ENCODE results near the gene SFXN1. TPM values are rescaled to one million over a fixed set of nuclear protein-coding genes. Genes with fewer than 3 reads are reported as not detected.
"Not testable (repeated sequence)": the region's sequence is repeated elsewhere in the genome, so short reads cannot be mapped to it uniquely, and the experiment has no call there.

SFXN1 gene
- total and polyA plus RNA-seq, 12 donors: 14.3 to 39.6 (median 32.5) TPM

DNA sequence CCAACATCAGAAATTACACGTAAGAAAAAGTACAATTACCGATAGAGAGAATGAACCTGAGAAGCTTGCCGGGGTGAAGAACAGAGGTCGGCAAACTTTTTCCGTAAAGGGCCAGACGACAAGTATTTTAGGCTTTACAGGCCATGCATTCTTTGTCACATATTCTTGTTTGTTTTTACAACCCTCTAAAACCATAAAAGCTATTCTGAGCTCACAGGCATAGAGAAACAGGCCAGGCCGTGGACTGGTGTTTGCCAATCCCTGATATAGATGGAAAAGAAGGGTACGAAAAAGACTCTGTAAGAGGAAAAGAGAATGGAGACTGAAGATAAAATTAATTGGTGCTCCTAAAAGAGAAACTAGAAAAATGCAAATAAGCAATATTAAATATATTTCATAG, 15.4 kb downstream of the SFXN1 start:
- Histone ChIP-seq H3K27ac (no peak overlapping the region), H3K36me3 (peaks cover 0 to 90% (median 25%) of the 10 kb centered on the region in 9 donors), H3K4me3 (no peak overlapping the region), H3K4me1 (peaks cover 0 to 6% (median 0%) of the 10 kb centered on the region in 9 donors), H3K9me3 (no peaks in the 10 kb centered on the region), H3K27me3 (no peaks in the 10 kb centered on the region)
- ATAC-seq (no peak), DNase-seq (no peak)
- intact Hi-C loops (cut with DNase I): no loop called here
- TF ChIP-seq, protein P1, sequence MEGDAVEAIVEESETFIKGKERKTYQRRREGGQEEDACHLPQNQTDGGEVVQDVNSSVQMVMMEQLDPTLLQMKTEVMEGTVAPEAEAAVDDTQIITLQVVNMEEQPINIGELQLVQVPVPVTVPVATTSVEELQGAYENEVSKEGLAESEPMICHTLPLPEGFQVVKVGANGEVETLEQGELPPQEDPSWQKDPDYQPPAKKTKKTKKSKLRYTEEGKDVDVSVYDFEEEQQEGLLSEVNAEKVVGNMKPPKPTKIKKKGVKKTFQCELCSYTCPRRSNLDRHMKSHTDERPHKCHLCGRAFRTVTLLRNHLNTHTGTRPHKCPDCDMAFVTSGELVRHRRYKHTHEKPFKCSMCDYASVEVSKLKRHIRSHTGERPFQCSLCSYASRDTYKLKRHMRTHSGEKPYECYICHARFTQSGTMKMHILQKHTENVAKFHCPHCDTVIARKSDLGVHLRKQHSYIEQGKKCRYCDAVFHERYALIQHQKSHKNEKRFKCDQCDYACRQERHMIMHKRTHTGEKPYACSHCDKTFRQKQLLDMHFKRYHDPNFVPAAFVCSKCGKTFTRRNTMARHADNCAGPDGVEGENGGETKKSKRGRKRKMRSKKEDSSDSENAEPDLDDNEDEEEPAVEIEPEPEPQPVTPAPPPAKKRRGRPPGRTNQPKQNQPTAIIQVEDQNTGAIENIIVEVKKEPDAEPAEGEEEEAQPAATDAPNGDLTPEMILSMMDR (IDR thresholded peaks at IDR 0.05): no peak
- 88 to 96% methylated on average over 8 of the region's 8 CpGs for WGBS, 2 donors

DNA sequence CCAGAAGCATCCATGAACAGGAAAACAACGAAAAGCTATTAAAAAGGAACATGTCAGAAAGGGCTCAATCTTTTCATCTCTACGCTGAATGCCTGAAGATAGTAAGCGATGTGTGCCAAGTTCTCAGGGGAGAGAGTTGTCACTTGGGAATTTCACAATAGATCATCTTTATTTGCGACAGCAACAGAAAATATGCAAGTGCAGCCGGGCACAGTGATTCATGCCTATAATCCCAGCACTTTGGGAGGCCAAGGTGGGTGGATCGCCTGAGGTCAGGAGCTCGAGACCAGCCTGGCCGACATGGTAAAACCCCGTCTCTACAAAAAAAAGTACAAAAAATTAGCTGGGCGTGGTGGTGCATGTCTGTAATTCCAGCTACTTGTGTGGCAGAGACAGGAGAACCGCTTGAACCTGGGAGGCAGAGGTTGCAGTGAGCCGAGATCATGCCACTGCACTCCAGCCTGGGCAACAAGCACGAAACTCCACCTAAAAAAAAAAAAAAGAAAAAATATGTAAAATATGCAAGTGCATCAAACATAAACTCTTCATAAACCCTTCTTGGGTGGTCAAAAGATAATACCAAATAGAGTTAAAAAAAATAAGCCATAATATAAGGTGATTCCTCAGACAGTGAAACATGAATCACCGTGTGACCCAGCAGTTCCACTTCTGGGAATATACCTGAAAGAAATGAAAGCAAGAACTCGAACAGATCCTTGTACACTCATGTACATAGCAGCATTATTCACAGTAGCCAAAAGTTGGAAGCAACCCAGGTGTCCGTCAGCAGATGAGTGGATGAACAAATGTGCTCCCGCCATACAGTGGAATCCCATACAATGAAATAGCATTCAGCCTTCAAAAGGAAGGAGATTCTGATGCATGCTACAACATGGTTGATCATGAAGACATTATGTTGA, 16.2 kb downstream of the SFXN1 start:
- Histone ChIP-seq H3K9me3 (no peaks in the 10 kb centered on the region), H3K36me3 (peaks cover 0 to 90% (median 25%) of the 10 kb centered on the region in 9 donors), H3K27ac (no peak overlapping the region), H3K4me1 (peaks cover 0 to 2% (median 0%) of the 10 kb centered on the region in 9 donors), H3K27me3 (no peaks in the 10 kb centered on the region), H3K4me3 (no peak overlapping the region)
- intact Hi-C loops (cut with DNase I): no loop called here
- DNase-seq (no peak), ATAC-seq (no peak)
- TF ChIP-seq, protein P1 (IDR thresholded peaks at IDR 0.05): no peak
- WGBS, 2 donors: 89 to 94% methylated on average over 17 of the region's 17 CpGs

DNA sequence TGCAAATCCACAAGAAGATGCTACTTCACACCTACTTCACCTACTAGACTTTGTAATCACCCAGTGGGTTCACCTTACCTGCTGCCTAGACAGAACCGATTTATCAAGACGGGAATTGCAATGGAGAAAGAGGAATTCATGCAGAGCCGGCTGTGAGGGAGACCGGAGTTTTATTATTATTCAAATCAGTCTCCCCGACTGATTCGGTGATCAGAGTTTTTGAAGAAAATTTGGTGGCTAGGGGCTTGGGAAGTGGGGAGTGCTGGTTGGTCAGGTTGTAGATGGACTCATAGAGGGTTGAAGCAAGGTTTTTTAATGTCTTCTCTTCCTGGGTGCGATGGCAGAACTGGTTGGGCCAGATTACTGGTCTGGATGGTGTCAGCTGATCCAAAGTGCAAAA, 23.4 kb downstream of the SFXN1 start:
- Histone ChIP-seq H3K4me3 (no peak overlapping the region), H3K36me3 (peaks cover 0 to 70% (median 5%) of the 10 kb centered on the region in 9 donors), H3K4me1 (no peaks in the 10 kb centered on the region), H3K27ac (no peak overlapping the region), H3K9me3 (no peaks in the 10 kb centered on the region), H3K27me3 (no peaks in the 10 kb centered on the region)
- no peak for DNase-seq
- ATAC-seq: no peak
- 89 to 91% methylated on average over 7 of the region's 7 CpGs for WGBS, 2 donors
- TF ChIP-seq, protein P1 (IDR thresholded peaks at IDR 0.05): no peak
- intact Hi-C loops (cut with DNase I): no loop called here

DNA sequence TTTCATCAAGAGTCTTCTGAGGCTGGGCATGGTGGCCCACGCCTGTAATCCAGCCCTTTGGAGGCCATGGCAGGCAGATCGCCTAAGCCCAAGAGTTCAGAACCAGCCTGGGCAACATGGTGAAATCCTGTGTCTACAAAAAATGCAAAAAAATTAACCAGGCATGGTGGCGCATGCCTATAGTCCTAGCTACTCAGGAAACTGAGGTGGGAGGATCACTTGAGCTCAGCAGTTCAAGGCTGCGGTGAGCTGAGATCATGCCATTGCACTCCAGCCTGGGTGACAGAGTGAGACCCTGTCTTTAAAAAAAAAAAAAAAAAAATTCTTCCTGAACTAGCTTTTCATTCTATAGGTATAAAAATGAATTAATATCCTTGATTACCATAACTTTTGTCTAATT, 29.3 kb downstream of the SFXN1 start:
- peaks cover 0 to 59% (median 24%) of the 10 kb centered on the region in 9 donors for H3K36me3 ChIP-seq
- ATAC-seq: not testable (repeated sequence)
- WGBS, 2 donors: 95 to 99% methylated on average over 4 of the region's 4 CpGs

DNA sequence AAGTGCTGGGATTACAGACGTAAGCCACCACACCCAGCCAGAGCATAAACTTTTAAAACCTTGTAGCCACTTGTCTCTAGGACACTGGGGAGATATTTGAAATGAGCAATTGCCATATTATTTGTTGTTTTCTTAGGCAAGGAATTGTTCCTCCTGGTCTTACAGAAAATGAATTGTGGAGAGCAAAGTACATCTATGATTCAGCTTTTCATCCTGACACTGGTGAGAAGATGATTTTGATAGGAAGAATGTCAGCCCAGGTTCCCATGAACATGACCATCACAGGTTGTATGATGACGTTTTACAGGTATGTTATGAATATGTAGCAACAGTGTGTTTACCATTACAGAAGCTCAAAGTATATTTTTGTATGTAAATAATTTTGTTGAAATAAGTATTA, 30.5 kb downstream of the SFXN1 start:
- ATAC-seq: no peak

More for the DNA sequence above, 29.3 kb downstream of the SFXN1 start:
- H3K27ac ChIP-seq; H3K4me1 ChIP-seq; H3K4me3 ChIP-seq; DNase-seq; intact Hi-C loops (cut with DNase I); H3K9me3 ChIP-seq; H3K27me3 ChIP-seq: not testable (repeated sequence)

More for the DNA sequence above, 30.5 kb downstream of the SFXN1 start:
- Histone ChIP-seq H3K27me3 (no peaks in the 10 kb centered on the region), H3K9me3 (no peaks in the 10 kb centered on the region), H3K4me3 (no peak overlapping the region), H3K27ac (no peak overlapping the region), H3K36me3 (peaks cover 0 to 66% (median 28%) of the 10 kb centered on the region in 9 donors), H3K4me1 (no peaks in the 10 kb centered on the region)
- TF ChIP-seq, protein P1 (IDR thresholded peaks at IDR 0.05): no peak
- 89 to 94% methylated on average over 2 of the region's 2 CpGs for WGBS, 2 donors
- DNase-seq: no peak
- intact Hi-C loops (cut with DNase I): no loop called here
